C4-2B (cell line): ENCODE data around the gene FGGY.
A peak's percentile ranks its signal among the peaks of the same experiment; 100 is the strongest.
"Not testable (repeated sequence)": the region's sequence is repeated elsewhere in the genome, so short reads cannot be mapped to it uniquely, and the experiment has no call there.

Experiments used
- H3K27ac ChIP-seq: fragments of 450-650 bp; 2 replicates; pipeline ENCODE4 v1.5.1; 2017
- CTCF ChIP-seq: fragments of 450-650 bp; conservative IDR thresholded peaks from 2 replicates; pipeline ENCODE4 v1.5.1; 2017; ENCODE audit warnings: mild to moderate bottlenecking
- ZFX ChIP-seq: fragments of 450-650 bp; IDR thresholded peaks from 2 replicates; pipeline ENCODE4 v1.6.1; 2017

The FGGY gene

GRCh38 chr1:59574085-59574484 is 277.2 kb downstream of the FGGY start:
- no peak overlapping the region for H3K27ac ChIP-seq

GRCh38 chr1:59577774-59578173 is 280.9 kb downstream of the FGGY start:
- TF ChIP-seq CTCF (no peak), ZFX (no peak)
- no peak overlapping the region for H3K27ac ChIP-seq

More at GRCh38 chr1:59574085-59574484, 277.2 kb downstream of the FGGY start:
- no peak for TF ChIP-seq CTCF
- TF ChIP-seq ZFX = no peak

- TF ChIP-seq ZFX = no peak
- no peak for TF ChIP-seq CTCF
- no peak overlapping the region for H3K27ac ChIP-seq
Observed at GRCh38 chr1:59579222-59579621, 282.3 kb downstream of the FGGY start.

GRCh38 chr1:59580257-59580656 is 283.4 kb downstream of the FGGY start:
- H3K27ac ChIP-seq = no peak overlapping the region
- TF ChIP-seq CTCF (no peak), ZFX (no peak)

- not testable (repeated sequence) for H3K27ac ChIP-seq
Observed at GRCh38 chr1:59592410-59592809, 295.5 kb downstream of the FGGY start.

GRCh38 chr1:59592924-59593323 is 296.0 kb downstream of the FGGY start:
- no peak overlapping the region for H3K27ac ChIP-seq
- TF ChIP-seq CTCF (no peak), ZFX (no peak)

- peak overlapping the region; percentile 65 for H3K27ac ChIP-seq
Observed at GRCh38 chr1:59593798-59594790, 297.2 kb downstream of the FGGY start.

More at GRCh38 chr1:59593798-59594790, 297.2 kb downstream of the FGGY start:
- TF ChIP-seq CTCF = no peak
- no peak for TF ChIP-seq ZFX
